ENCODE data around the gene KRTAP20-2.
A peak's percentile ranks its signal among the peaks of the same experiment; 100 is the strongest.

Gene KRTAP20-2

DNA sequence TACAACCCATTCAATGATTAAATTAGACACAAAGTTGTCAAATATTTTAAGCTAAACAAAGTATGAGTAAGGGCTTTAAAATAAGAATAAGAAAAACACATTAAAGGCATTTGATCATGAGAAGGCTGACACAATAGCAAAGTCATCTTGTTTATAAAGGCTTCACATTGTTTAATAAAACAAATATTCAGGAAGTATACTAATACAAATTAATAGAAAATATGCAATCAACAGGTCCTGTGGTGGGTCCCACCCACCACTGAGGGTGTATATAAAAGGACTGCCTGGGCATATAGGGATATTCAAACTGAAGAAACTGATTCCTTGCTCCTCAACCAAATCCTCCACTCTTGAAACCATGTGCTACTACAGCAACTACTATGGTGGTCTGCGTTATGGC, at the start of gene KRTAP20-2:
Gene KRTAP20-2, plus strand, starts transcription at position 301 of the 400 bp plus-strand sequence. Its CDS starts 58 bp downstream, at position 359.
- DNase-seq (ENCODE audit: low read depth), result no peak

DNA sequence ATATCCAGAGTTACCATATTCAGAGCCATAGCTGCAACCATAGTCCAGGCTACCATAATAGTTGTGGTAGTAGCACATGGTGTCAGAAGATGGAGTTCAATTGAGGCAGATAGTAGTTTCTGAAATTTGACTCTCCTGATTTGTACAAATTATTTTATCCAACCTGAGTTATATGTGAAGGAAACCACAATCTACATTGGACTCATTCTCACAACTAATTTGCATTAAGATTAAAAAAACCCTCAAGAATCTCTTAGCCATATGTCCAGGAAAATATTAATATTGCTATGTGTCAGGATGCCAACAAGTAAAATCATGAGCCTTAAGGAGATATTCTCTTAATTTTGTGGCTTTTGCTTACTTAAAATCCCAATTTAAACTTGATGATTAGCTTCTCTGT, 44.7 kb upstream of the KRTAP20-2 start, which contains the start of gene KRTAP22-2:
Gene KRTAP22-2, minus strand, starts transcription at position 101 of the 400 bp plus-strand sequence.
- no peak for DNase-seq (ENCODE audit: low read depth)

GRCh38 chr21:30592140-30592539, 42.9 kb upstream of the KRTAP20-2 start, which contains the start of gene KRTAP6-3:
KRTAP6-3 (plus strand) TSS chr21:30592440; CDS start chr21:30592446, 6 bp downstream.
- DNase-seq (ENCODE audit: low read depth), result no peak

- no peak for DNase-seq (ENCODE audit: low read depth)
Measured at GRCh38 chr21:30598802-30599201, 36.2 kb upstream of the KRTAP20-2 start, which contains the start of gene KRTAP6-2. KRTAP6-2 (minus strand) TSS chr21:30598902; CDS start chr21:30598874, 28 bp downstream.

- DNase-seq (ENCODE audit: low read depth), result no peak
Measured at GRCh38 chr21:30600787-30601186, 34.2 kb upstream of the KRTAP20-2 start, which contains the start of gene KRTAP22-1. KRTAP22-1 (plus strand) TSS chr21:30601087.

DNA sequence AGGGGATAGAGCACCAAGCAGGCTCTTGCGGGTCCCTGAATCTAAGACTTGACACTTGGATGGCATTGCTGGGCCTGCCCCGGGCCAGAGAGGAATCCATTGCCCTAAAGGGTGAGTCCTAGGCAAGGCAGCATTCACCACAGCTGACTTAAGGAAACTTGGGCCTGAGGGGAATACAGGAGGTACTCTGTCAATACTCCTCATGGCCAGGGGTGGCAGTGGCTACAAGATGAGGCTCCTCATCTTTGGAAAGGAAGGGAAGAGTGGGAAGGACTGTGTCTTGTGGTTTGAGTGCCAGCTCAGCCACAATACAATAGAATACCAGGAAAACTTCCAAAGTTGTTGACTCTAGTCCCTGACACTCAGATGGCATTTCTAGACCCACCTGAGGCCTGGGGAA, 29.0 kb upstream of the KRTAP20-2 start:
- DNase-seq (ENCODE audit: low read depth), result no peak

DNA sequence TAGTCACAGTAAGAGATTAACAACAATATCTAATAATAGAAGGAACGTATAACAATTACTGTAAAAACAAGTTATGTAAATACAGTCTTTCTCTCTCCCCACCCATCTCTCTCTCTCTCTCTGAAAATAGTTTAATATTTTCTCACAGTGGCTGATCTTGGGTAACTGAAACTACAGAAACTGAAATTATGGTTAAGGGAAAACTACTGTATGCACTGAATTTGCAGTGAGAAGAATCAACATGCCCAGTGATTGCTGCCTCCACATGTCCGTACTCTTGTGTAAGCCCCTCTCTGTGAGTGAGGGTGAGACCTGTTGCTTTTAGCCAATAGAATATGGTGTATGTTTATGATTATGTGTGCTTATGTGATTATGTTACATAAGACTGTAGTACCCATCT, 22.9 kb upstream of the KRTAP20-2 start:
- DNase-seq (ENCODE audit: low read depth), result no peak

GRCh38 chr21:30613836-30614235, 21.2 kb upstream of the KRTAP20-2 start, which contains the start of gene KRTAP6-1:
KRTAP6-1 (minus strand) TSS chr21:30613930; CDS start chr21:30613904, 26 bp downstream.
- no peak for DNase-seq (ENCODE audit: low read depth)

DNA sequence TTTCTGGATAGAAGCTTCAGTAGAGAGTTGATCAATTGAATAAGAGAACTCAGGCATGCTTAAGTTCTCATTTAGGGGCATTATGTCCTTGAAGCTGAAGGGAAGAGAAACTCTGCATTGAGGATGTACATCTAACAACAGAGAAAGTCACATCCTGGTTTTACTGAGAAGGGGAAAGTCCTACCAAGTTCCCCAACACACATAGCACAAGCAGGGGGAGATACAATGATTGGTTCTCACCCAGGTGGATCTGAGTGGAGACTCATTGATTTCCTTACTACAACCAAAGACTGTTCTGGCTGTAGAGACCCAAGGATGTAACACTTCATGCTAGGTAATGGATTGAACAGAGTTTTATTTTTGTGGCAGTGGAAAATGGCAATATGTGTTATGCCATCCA, 19.8 kb upstream of the KRTAP20-2 start:
- DNase-seq (ENCODE audit: low read depth), result no peak

DNA sequence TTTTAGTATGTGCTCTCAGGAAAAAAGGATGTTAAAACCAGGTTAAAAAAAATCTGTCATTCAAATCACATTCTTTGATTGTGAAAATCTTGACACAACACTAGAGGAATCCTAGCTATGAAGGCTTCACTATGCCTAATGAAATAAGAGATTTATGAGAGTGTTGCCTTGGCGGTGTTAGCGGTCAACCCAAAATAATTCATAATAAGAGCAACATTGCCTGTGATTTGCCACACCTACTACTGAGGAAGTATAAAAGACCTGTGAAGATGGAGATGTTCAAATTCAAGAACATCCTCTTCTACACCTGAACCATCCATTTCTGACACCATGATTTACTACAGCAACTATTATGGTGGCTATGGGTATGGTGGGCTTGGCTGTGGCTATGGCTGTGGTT, 18.9 kb upstream of the KRTAP20-2 start, which contains the start of gene KRTAP20-1:
Gene KRTAP20-1, plus strand, starts transcription at position 301 of the 400 bp plus-strand sequence. Its CDS starts 30 bp downstream, at position 331.
- no peak for DNase-seq (ENCODE audit: low read depth)

GRCh38 chr21:30620080-30620479, 14.9 kb upstream of the KRTAP20-2 start:
- DNase-seq (ENCODE audit: low read depth), result peak; percentile 19

DNA sequence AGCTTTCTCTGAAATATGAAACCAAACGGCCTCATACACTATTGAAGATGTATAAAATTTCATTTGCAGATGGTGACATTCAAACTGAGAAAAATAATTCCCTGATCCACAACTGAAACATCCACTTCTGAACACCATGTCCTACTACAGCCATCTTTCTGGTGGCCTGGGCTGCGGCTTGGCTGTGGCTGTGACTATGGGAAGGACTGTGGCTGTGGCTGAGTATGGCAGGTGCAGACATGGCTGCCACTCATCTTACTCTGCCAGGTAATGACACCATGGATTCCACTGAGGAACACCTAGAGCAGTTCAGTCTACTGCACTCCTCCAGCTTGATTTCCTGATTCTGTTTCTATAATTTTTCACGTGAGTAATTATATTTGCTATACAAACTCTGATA, 14.5 kb upstream of the KRTAP20-2 start, which contains the start of gene KRTAP20-4:
Gene KRTAP20-4, plus strand, starts transcription at position 106 of the 400 bp plus-strand sequence.
- no peak for DNase-seq (ENCODE audit: low read depth)

DNA sequence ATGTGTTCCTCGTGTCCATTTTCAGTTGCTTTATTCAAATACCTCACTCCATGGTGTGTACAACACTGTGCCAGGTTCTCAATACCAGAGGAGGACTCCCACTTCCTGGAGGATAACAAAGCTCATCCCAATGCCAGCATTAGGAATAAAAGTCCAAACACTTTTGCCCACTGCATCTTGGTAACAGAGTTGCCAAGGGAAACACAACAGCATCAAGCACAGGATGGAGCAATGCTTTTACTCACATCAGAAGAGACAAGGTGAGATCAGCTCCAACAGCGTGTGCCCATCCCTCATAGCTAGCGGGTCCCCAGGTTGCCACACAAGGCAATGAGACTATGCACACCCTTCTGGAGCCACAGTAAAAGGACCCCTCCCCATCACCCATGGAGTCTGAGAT, 11.6 kb upstream of the KRTAP20-2 start:
- DNase-seq (ENCODE audit: low read depth), result no peak

GRCh38 chr21:30625449-30626165, 9.4 kb upstream of the KRTAP20-2 start:
- DNase-seq (ENCODE audit: low read depth), result no peak

DNA sequence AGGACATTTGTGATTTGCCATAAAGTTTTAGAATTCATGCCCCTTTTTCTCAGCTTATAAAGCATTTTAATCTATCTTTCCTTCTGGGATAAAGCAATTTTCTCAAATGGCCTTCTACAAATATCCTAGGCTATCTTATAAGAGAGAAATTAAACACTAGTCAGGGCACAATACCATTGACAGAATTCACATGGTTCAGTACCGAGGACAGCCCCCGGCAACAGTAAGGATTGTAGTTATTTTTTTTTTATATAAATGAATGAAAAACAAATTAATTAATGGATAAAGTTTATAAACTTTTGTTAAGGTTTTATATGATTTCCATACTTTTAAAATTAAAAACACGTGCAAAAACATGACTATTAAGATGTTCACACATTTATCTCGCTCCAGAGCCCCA, 6.9 kb upstream of the KRTAP20-2 start:
- no peak for DNase-seq (ENCODE audit: low read depth)

- peak; percentile 32 for DNase-seq (ENCODE audit: low read depth)
Measured at GRCh38 chr21:30629200-30629599, 5.8 kb upstream of the KRTAP20-2 start.

DNA sequence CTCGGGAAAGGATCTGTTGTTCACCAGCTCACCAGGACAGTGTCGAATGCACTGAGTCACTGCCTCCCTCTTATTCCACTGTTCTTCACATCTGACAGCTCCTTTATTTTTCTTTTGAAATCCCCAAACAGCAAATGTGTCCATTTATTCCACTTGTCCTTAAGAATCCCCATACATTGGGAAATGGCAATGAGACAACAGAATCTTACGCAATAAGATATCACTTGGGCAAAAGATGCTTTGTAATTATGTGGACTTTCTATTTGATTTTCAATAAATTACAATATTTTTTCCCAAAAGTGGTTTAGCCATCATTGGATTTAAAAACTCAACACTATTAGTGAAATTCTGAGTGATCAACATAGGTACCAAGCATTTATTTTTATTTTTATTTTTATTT, 3.7 kb downstream of the KRTAP20-2 start:
- DNase-seq (ENCODE audit: low read depth), result no peak

DNA sequence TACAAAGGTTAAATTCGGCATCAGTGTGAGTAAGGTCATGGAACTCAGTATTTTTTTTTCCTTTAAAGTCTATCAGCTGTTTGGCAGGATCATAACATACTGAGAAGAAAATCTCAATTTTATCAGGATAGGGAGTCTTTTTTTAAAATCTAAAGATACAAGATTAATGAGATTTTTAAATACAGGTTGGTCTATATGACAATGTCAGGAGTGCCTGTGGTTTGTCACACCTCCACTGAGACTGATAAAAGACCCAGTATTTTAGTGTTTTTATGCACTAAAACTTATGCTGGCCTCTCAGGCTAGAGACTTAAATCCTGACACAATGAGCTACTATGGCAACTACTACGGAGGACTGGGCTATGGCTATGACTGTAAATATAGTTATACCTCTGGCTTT, 7.6 kb downstream of the KRTAP20-2 start, which contains the start of gene KRTAP20-3:
Gene KRTAP20-3, plus strand, starts transcription at position 301 of the 400 bp plus-strand sequence.
- DNase-seq (ENCODE audit: low read depth), result no peak

DNA sequence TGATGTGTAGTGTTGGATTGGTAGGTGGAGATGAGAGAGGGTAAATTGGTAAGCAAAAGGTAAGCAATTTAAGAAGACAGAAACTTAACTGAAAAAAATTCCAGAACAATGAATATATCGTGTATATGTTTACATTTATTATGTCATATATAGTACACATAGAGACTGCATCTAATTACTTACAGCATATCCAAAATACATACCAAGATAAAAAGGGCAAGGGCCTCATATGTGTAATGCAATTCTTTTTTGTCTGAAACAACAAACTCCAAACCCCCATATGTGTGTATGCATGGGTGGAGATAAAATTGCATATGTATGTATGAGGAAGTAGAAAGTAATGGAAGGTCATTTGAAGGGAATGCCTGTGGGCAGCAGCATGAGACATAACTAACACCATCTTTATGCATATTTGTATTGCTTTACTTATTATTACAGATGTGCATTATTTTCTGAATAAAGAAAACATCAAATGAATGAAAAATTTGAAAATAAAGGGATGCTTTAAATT, 12.0 kb downstream of the KRTAP20-2 start:
- DNase-seq (ENCODE audit: low read depth), result peak; percentile 5

DNA sequence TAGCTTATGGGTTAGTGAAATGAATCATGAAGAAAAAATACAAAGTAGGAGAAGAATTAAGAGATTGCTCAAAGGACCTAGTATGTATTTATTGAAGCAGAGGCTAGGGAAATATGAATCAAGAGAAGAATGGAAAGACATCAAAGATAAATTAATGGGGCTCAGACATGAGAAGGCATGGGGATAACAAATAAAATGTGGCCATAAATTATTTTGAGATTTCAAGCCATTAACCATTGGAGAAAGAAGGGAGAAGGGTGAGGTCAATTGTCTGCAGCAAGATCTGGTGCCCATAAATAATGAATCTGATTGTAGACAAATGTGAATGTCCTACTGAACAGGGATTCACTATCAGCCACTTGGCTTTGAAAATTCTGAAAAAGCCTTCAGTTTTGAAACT, 17.9 kb downstream of the KRTAP20-2 start:
- DNase-seq (ENCODE audit: low read depth), result no peak

DNA sequence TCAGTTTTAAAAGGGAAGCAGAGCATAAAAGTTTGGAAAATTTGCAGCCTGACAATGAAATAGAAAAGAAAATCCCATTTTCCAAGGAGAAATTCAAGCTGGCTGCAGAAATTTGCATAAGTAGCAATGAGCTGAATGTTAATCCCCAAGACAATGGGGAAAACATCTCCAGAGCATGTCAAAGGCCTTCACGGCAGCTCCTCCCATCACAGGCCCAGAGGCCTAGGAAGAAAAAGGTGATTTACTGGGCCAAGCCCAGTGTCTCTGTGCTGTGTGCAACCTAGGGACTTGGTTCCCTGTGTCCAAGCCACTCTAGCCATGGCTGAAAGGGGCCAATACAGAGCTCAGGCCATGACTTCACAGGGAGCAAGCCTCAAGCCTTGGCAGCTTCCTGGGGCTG, 33.8 kb downstream of the KRTAP20-2 start:
- no peak for DNase-seq (ENCODE audit: low read depth)

DNA sequence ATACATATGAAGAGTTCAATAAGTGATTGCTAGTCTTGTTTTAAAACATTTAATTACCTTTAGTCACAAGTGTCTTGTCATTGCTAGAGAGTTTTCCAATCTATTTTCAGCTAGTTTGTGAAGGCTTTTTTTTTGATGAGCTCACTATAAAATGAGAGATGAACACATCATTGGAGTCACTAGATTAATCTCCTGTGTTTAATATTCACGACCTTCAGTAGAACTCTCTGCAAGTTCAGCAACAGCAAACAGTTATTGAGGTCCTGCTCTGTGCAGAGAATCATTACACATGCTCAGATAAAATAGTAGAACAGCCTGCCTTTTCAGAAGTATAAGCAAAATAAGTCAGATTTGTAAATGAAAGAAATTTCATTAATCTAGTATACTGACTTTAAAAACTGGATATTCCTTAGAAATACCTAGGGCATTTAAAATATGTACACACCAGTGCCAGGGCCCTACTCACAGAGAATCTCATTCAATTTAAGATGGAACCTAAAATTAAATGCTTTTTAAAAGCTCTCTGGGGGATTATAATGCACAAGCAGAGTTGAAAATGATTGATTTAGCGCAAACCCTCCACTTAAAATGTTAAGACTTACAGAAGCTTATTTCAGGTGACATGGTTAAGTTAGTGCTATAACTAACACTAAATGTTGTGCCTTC, 38.1 kb downstream of the KRTAP20-2 start:
- no peak for DNase-seq (ENCODE audit: low read depth)
